Urothelium cell line (cell line): ENCODE results near the gene DIP2C.
"Not testable (repeated sequence)": the region's sequence is repeated elsewhere in the genome, so short reads cannot be mapped to it uniquely, and the experiment has no call there.

Experiments
- DNase-seq: peaks from one replicate; pipeline ENCODE4 v3.0.0; 2011; ENCODE audit warnings: low spot score, mixed read lengths
- FAIRE-seq: peaks from 2 replicates; lab custom pipeline; 2011; peaks lifted over from hg19 to GRCh38; lab: Jason Lieb, UNC

DIP2C gene

GRCh38 chr10:475709-476454 is 213.6 kb downstream of the DIP2C start:
- DNase-seq (no peak), FAIRE-seq (no peak)

- no peak for DNase-seq
- no peak for FAIRE-seq
Observed at GRCh38 chr10:474946-475345, 214.5 kb downstream of the DIP2C start.

GRCh38 chr10:474406-474805 is 215.1 kb downstream of the DIP2C start:
- FAIRE-seq (no peak), DNase-seq (no peak)

GRCh38 chr10:472241-472910 is 217.1 kb downstream of the DIP2C start:
- DNase-seq = no peak
- no peak for FAIRE-seq

GRCh38 chr10:470339-471003 is 219.0 kb downstream of the DIP2C start:
- DNase-seq = no peak
- FAIRE-seq = no peak

- FAIRE-seq = no peak
Observed at GRCh38 chr10:469947-470338, 219.5 kb downstream of the DIP2C start.

GRCh38 chr10:459743-460142 is 229.7 kb downstream of the DIP2C start:
- FAIRE-seq = no peak

More at GRCh38 chr10:469947-470338, 219.5 kb downstream of the DIP2C start:
- no peak for DNase-seq

GRCh38 chr10:458421-458851 is 231.0 kb downstream of the DIP2C start:
- FAIRE-seq (no peak), DNase-seq (no peak)

More at GRCh38 chr10:459743-460142, 229.7 kb downstream of the DIP2C start:
- DNase-seq = no peak

GRCh38 chr10:456486-456885 is 233.0 kb downstream of the DIP2C start:
- FAIRE-seq (no peak), DNase-seq (no peak)

- peak; percentile 53 for DNase-seq
- FAIRE-seq = no peak
Observed at GRCh38 chr10:454860-455259, 234.6 kb downstream of the DIP2C start.

- FAIRE-seq (no peak), DNase-seq (no peak)
Observed at GRCh38 chr10:453647-454046, 235.8 kb downstream of the DIP2C start.

- FAIRE-seq = no peak
- no peak for DNase-seq
Observed at GRCh38 chr10:452512-453426, 236.7 kb downstream of the DIP2C start.

GRCh38 chr10:451856-452255 is 237.6 kb downstream of the DIP2C start:
- no peak for FAIRE-seq
- DNase-seq = no peak

GRCh38 chr10:451021-451471 is 238.4 kb downstream of the DIP2C start:
- DNase-seq (peak; percentile 1), FAIRE-seq (no peak)

GRCh38 chr10:450463-450862 is 239.0 kb downstream of the DIP2C start:
- no peak for DNase-seq
- no peak for FAIRE-seq

GRCh38 chr10:449331-449730 is 240.1 kb downstream of the DIP2C start:
- not testable (repeated sequence) for FAIRE-seq, DNase-seq

- no peak for FAIRE-seq
- DNase-seq = no peak
Observed at GRCh38 chr10:443459-443858, 246.0 kb downstream of the DIP2C start.

GRCh38 chr10:442209-442608 is 247.3 kb downstream of the DIP2C start:
- FAIRE-seq (no peak), DNase-seq (no peak)

- DNase-seq = no peak
- no peak for FAIRE-seq
Observed at GRCh38 chr10:441659-442058, 247.8 kb downstream of the DIP2C start.

- FAIRE-seq (no peak), DNase-seq (no peak)
Observed at GRCh38 chr10:440127-440526, 249.3 kb downstream of the DIP2C start.
